Ishikawa (cell line): ENCODE results near the gene CMTM1.

Experiments
- CEBPB ChIP-seq: IDR thresholded peaks from 2 replicates; pipeline ENCODE4 v1.6.1; 2012
- CREB1 ChIP-seq: IDR thresholded peaks from 2 replicates; pipeline ENCODE4 v1.6.1; 2012; ENCODE audit warnings: low read depth
- EGR1 ChIP-seq: IDR thresholded peaks from 2 replicates; pipeline ENCODE4 v1.6.1; 2012
- EP300 ChIP-seq: IDR thresholded peaks from 2 replicates; pipeline ENCODE4 v1.6.1; 2012; ENCODE audit warnings: borderline replicate concordance
- FOXM1 ChIP-seq: IDR thresholded peaks from 2 replicates; pipeline ENCODE4 v1.6.1; 2012; ENCODE audit warnings: low read depth, borderline replicate concordance
- NFIC ChIP-seq: IDR thresholded peaks from 2 replicates; pipeline ENCODE4 v1.6.1; 2012
- RAD21 ChIP-seq: IDR thresholded peaks from 2 replicates; pipeline ENCODE4 v1.6.1; 2012; ENCODE audit warnings: low read depth
- REST ChIP-seq: IDR thresholded peaks from 2 replicates; pipeline ENCODE4 v1.6.1; 2012; ENCODE audit warnings: low read depth, mild to moderate bottlenecking
- TAF1 ChIP-seq: IDR thresholded peaks from 2 replicates; pipeline ENCODE4 v1.6.1; 2012; ENCODE audit warnings: low read depth, mild to moderate bottlenecking
- TCF12 ChIP-seq: IDR thresholded peaks from 2 replicates; pipeline ENCODE4 v1.6.1; 2012; ENCODE audit warnings: low read depth
- TEAD4 ChIP-seq: IDR thresholded peaks from 2 replicates; pipeline ENCODE4 v1.6.1; 2012
- USF1 ChIP-seq: IDR thresholded peaks from 2 replicates; pipeline ENCODE4 v1.6.1; 2012
- YY1 ChIP-seq: IDR thresholded peaks from 2 replicates; pipeline ENCODE4 v1.6.1; 2012; ENCODE audit warnings: low read depth
- ZBTB7A ChIP-seq: IDR thresholded peaks from 2 replicates; pipeline ENCODE4 v1.6.1; 2012; ENCODE audit warnings: low read depth
- TF ChIP-seq, protein P1 (sequence below): IDR thresholded peaks from 2 replicates; pipeline ENCODE4 v1.6.1; 2012

CMTM1 gene

GRCh38 chr16:66594739-66595138 is 28.5 kb downstream of the CMTM1 start:
- TF ChIP-seq REST: no peak
- TF ChIP-seq EGR1: no peak
- TF ChIP-seq EP300: no peak
- no peak for TF ChIP-seq YY1

- TF ChIP-seq USF1 (no peak), NFIC (no peak), ZBTB7A (no peak), TEAD4 (no peak), CREB1 (no peak), TAF1 (no peak), YY1 (no peak), REST (no peak), EP300 (no peak), EGR1 (no peak), RAD21 (no peak), CEBPB (no peak), TCF12 (no peak), FOXM1 (no peak)
- TF ChIP-seq, protein P1, sequence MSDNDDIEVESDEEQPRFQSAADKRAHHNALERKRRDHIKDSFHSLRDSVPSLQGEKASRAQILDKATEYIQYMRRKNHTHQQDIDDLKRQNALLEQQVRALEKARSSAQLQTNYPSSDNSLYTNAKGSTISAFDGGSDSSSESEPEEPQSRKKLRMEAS: no peak
Measured at GRCh38 chr16:66596986-66597848, 31.0 kb downstream of the CMTM1 start.

- TF ChIP-seq EP300 (no peak), RAD21 (no peak)
Measured at GRCh38 chr16:66598111-66598510, 31.9 kb downstream of the CMTM1 start.

GRCh38 chr16:66599726-66600125 is 33.5 kb downstream of the CMTM1 start:
- no peak for TF ChIP-seq USF1
- TF ChIP-seq CEBPB: no peak
- TF ChIP-seq ZBTB7A: no peak
- TF ChIP-seq YY1: no peak
- TF ChIP-seq TAF1: no peak
- no peak for TF ChIP-seq FOXM1
- no peak for TF ChIP-seq EP300
- TF ChIP-seq RAD21: no peak
- TF ChIP-seq CREB1: no peak
- TF ChIP-seq EGR1: no peak
- no peak for TF ChIP-seq NFIC
- TF ChIP-seq TCF12: no peak
- no peak for TF ChIP-seq TEAD4
- TF ChIP-seq, protein P1: no peak
- no peak for TF ChIP-seq REST
